ENCODE data around the gene INSC. TPM values are rescaled to one million over a fixed set of nuclear protein-coding genes. Genes with fewer than 3 reads are reported as not detected.
"Not testable (repeated sequence)": the region's sequence is repeated elsewhere in the genome, so short reads cannot be mapped to it uniquely, and the experiment has no call there.

INSC gene, protein sequence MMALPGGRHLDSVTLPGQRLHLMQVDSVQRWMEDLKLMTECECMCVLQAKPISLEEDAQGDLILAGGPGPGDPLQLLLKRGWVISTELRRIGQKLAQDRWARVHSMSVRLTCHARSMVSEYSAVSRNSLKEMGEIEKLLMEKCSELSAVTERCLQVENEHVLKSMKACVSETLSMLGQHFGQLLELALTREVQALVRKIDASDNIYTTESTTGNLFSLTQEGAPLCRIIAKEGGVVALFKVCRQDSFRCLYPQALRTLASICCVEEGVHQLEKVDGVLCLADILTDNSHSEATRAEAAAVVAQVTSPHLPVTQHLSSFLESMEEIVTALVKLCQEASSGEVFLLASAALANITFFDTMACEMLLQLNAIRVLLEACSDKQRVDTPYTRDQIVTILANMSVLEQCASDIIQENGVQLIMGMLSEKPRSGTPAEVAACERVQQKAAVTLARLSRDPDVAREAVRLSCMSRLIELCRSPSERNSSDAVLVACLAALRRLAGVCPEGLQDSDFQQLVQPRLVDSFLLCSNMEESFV
- 1.7 TPM for total RNA-seq

DNA sequence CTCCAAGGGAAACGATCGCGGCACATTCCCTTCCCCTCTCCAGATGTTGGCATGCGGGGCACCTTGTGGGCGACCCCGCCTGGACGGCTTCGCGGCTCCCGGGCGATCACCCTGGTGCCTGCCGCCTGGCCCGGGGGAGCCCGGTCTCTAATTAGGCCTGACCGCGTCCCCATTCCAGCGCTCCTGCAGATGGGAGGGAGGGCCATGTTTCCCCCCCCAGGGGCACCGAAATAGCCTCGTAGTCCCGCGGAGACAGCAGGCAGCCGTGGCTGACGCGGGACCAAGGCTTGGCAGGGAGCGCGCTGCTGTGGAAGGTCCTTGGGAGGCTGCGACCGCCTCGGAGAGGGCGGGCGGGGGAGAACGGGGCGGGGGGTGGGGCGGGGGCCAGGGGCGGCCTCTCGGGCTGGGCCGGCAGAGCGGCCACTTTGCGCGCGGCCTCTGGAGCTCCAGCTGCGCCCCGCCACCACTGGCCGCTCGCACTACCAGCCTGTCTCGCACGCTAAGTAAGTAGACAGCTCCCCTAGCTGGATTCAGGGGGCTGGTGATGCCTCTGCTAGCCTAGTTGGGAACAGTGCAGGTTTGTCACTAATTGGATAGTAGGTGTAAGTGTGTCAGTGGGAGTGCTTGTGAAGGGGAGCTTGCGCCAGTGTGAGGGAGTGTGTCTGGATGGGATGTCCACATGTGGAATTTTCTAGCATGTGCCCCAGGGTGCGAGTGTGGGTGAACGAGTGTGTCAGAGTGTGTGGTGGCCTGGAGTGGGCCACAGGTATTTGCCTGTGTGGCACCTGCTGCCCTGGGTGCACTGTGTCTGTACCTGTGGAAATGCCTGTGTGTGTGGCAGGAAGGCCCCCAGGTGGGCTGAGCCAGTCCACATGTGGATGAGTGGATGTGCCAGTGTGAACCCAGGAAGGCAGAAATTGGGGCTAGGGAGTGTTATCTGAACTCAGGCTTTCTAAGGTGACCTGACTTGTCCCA lies at the start of gene INSC:
TSS of gene INSC (plus strand) at position 423 of the 975 bp plus-strand sequence. CDS start 34,252 bp downstream, outside the sequence.
- no peak for DNase-seq (ENCODE audit: low spot score)

DNA sequence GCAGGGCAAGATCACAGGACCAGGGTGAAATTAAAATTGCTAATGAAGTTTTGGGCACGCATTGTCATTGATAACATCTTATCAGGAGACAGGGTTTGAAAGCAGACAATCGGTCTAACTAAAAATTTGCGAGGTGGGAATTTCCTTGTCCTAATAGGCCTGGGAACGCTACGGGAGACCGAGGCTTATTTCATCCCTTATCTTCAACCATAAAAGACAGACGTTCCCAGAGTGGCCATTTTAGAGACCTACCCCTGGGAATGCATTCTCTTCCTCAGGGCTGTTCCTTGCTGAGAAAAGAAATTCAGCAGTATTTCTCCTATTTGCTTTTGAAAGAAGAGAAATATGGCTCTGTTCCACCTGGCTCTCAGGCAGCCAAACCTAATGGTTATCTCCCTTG lies 45.0 kb upstream of the INSC start:
- DNase-seq (ENCODE audit: low spot score) = not testable (repeated sequence)

DNA sequence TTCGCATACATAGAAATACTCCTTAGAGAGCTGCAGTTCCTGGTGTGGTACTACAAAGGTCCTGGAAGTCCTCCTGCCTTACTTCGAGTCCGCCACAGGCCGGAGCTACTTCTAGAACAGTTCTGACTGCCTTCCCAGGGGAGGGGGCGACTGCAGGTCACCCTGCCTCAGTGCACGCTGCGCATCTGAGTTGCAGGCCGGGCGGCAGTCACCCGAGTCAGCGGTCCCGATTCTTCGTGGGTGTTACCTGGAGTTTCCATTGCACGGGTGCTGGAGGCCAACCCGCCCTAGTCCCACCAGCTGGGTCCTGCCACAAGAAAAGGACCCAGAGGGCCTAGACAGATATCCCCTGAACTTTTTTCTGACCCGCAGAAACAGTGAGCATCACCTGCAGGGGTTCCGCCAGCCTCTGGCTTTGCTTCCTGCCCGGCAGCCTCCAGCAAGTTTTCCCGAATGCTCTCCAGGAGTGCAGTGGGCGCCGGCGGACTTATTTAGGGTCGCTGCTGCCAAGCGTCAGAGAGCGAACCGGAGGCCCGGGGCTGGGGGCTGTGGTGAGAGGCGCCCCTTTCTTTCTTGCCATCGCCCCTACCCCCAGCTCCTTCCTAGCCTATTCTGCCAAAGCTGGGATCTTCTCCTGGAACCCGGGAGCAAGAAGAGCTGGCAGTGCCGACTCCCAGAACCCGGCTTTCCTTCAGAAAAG lies 43.0 kb upstream of the INSC start:
- DNase-seq (ENCODE audit: low spot score) = no peak

DNA sequence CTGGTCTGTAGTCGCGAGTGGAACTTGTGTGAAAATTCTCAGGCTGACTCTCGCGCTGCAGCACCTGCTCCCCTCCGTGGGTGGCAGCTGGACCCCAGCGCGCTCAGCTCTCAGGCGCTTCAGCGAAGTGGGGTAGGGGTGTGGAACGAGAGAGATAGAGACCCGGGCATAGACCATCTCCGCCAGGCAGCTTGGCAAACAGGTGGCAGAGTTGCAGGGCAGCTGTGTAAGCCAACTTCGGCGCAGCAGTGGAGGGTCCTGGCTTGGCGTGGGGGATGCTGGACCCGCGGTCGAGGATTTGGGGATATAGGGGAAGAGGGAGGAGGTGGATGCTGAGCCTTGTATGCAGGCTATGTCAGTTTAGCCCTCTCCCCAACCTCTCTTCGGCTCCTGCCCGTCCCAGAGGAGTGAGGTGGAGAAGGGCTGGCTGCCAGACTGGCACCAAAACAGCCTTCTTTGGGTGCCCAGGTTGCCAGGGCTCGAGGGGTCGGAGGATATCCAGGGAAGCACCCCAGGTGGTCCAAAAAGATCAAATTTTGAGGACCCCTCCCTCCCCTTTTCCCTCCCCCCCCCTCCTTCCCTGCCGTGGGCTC lies 42.1 kb upstream of the INSC start:
- no peak for DNase-seq (ENCODE audit: low spot score)

DNA sequence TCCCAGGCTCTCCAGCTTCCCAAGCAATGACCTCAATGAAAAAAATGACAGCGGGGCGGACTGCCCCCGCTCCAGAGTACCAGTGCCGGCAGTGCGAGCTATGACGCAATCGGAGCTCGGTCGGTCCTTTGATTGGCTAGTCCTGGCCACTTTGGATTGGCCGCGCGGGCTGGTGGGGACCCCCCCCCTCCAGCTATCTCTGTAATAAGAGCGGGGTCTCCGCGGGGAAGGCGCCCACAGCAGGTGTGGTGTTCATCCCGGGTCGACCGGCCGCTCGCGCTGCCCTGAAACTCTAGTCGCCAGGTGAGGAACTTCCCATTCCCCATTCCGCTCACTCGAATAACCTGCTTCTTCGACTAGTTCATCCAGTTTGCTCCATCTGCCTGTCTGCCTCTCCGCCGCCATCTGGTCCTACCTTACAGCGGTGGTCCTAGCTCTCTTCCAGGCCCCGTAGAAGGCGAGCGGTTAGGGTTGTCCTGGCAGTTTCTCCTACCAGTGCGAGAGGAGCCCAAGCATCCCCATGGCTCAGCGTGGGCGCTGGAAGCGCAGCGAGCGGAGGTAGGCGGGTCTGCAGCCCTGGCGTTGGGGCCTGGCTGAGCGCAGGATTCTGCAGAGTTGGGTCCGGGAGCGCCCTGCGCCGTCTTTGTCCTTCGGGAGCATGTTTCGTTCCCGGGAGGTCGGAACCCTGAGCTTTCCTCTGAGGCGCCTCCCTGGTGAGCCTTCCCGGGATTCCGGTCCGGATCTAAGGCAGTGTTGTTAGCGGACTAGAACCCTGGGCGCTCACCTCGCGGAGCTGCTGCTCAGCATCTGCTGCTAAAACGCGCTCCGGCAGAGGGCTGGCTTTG lies 41.1 kb upstream of the INSC start, which contains the start of gene CALCB:
TSS of gene CALCB (plus strand) at position 233 of the 845 bp plus-strand sequence. CDS start 1,126 bp downstream, outside the sequence.
- DNase-seq (ENCODE audit: low spot score) = no peak

DNA sequence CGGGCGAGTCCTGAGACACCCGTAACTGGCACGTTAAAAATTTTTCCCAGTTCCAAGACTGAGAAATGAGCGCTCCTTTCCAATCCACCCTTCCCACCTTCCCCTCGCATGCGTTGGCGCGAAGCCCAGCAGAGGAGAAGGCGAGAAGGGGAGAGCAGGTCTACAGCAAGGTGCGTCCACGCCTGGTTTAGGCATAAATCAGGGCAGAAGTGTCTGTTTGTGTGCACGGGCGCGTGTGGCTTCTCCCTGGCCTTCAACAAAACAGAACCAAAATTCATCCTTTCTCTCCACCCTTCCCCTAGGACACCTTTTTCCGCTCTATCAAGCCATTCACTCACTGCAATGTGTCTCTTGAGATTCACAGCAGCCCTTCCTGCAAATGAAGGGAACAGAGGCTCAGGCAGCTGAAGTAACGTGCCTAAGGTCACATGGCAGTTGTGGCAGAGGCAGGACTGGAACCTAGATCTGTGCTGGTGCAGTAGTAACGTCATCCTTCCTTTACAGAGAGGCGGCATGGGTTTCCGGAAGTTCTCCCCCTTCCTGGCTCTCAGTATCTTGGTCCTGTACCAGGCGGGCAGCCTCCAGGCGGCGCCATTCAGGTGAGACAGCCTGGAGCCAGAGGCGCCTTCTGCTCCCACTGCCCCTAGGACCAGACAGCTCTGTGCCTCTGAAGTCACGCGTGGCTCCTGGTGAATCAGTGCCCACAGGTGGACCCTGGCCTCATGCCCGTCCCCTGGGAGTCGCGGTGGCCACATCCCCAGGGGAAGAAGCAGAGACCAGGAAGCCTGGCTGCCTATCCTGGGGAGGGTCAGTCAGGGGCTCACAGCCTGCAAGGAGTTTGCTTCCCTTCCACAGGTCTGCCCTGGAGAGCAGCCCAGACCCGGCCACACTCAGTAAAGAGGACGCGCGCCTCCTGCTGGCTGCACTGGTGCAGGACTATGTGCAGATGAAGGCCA lies 40.2 kb upstream of the INSC start:
- DNase-seq (ENCODE audit: low spot score) = peak; percentile 89

DNA sequence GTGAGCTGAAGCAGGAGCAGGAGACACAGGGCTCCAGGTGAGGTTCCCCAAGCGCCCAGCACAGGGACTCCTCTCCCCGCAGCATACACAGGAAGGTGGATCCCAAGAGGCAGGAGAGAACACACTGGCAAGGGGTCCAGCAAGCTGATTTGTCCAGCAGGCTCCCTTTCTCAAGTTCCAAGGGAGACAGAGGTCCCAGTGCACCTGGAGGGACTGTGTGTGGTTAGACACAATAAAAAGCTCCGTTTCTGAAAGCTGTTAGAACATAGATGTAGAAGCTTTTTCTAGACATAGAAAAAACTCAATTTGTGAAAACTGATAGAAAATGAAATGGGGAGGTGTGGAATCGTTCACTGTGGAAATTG lies 39.6 kb upstream of the INSC start:
- DNase-seq (ENCODE audit: low spot score) = no peak

DNA sequence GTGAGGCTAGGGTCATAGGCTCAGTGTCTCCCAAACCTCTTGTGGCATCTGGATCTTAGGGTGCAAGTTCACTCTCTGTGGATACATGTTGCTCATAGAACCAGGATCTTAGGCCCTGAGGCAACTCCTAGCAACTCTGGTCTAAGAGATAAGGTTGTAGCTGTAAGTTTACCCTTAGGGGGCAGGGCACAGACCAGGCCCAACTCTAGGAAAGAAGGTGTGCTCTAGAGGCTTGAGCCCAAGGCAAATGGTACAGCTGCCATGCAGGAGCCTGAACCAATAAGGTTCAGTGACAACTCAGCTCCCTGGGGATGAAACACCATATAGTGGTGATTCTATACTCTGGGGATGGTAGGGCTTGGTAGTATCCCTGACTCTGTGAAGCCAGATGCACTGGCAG lies 23.5 kb upstream of the INSC start:
- DNase-seq (ENCODE audit: low spot score) = no peak

DNA sequence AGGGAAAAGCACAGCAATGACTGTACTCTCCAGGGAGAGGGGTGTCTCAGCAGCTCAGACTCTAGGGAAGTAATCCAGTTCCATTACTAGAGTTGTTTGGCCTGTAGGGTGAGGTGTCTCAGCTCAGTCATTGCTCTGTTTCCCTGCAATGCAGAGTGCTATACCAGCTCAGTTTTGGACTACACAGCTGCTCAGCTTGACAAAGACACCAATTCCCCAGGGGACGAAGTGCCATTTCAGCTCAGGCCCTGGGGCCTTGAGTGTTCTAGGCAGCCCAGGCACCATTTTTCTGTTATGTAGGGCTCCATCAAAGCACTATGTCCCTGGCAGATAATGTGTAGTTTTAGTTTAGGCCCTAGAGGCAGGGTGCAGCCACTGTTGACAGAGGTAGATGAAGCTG lies 23.1 kb upstream of the INSC start:
- DNase-seq (ENCODE audit: low spot score) = no peak

DNA sequence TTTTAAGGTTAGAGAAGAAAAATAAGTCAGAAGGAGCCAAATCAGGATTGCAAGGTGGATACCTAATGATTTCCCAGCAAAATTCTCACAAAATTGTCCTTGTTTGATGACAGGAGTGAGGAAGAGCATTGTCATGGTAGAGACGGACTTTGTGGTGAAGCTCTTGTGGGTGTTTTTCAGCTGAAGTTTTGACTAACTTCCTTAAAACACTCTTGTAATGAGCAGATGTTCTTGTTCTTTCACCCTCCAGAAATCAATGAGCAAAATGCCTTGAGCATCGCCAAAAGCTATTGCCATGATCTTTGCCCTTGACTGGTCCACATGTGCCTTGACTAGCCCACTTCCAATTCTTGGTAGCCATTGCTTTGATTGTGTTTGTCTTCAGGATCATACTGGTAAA lies 21.3 kb upstream of the INSC start:
- DNase-seq (ENCODE audit: low spot score) = no peak

DNA sequence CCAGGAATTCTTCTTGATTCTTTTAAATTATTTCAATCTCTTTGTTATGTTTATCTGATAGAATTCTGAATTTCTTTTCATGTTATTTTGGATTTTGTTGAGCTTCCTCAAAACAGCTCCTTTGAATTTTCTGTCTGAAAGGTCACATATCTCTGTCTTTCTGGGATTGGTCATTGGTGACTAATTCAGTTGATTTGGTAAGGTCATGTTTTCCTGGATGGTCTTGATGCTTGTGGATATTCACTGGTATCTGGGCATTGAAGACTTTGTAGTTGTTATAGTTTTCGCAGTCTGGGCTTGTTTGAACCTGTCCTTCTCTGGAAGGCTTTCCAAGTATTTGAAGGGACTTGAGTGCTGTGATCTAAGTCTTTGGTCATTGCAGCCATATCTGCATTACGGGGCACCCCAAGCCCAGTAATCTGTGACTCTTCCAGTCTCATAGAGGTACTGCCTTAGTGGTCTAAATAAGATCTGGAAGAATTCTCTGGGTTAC lies 18.9 kb upstream of the INSC start:
- no peak for DNase-seq (ENCODE audit: low spot score)

DNA sequence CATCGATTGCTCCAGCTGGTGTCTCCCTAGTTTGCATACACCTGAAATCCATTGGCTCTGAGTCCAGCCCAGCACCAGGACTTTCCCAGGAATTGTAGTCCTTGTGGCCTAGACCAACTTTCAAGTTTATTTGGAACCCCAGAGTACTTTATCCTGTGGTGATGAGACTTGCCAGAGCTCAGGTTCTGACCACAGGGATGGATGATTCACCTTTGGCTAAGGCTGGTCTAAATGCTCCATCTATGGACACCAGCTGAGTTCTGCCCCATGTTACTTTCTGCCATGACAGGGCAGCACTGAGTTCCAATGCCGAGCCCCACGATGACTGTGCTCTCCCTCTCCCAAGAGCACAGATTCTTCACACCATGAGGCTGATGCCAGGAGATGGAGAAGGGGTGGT lies 17.3 kb upstream of the INSC start:
- no peak for DNase-seq (ENCODE audit: low spot score)

DNA sequence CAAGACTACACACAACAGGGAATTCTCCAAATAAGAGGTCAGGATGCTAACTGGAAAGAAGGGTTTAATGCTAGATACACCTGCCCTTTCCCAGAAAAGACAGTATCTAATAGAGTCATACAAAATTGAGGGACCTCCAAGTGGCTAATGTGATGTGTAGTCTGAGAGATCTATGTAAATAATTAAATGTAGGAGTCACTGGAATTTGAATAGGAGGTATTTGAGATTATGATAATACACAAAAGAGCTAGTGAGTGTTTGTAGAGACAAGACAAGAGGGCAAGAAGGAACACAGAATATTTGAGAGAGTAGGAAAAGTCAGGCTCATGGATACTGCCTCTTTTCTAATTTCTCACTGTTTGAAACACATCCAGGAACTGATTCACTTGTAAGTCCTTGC lies 15.5 kb upstream of the INSC start:
- no peak for DNase-seq (ENCODE audit: low spot score)

DNA sequence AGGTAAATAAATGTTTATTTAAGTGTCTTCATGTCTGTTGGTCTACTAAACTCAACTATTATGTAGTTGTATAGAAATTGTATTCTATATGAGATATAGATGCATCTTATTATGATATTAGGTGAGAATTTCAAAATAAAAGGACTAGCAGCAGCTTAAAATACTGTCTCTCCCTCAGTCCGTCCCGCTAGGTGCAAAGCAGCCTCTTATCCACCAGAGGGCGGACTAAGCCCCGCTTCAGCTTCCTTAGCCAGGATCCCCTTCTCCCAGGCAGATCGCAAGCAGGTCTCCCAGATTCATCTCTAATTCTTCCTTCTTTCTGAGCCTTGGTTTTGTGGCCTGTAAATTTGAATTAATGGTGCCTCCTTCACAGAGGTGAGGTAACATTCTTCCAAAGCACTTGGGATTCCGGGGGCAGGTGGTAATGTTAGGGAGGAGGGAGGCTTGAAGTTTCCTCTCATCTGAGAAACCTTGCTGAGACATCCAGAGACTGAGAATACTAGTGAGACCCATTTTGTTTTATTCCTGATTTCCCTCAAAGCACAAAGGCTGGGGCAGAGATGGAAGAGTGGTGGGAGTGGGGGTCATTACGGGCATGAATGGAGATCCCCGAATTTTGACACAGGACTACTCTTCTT lies 13.5 kb upstream of the INSC start:
- peak; percentile 71 for DNase-seq (ENCODE audit: low spot score)

DNA sequence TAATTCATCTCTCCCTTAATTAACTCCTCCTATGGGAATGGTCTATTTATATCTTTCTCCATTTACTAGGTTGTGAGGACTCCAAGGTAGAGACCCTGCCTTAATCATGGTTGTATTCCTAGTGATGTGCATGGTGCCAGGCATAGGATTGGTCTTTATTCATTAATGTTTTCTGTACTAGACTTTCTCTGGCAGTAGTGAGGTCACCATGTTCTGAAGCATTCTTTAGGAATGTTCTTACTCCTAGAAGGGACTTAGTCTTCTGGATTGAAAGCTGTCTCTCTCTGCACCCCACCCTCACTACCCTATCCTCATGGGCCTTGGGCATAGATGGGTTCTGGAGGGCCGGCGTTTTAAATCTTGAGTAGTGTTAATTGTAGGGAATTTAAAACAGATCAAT lies 10.6 kb upstream of the INSC start:
- no peak for DNase-seq (ENCODE audit: low spot score)

DNA sequence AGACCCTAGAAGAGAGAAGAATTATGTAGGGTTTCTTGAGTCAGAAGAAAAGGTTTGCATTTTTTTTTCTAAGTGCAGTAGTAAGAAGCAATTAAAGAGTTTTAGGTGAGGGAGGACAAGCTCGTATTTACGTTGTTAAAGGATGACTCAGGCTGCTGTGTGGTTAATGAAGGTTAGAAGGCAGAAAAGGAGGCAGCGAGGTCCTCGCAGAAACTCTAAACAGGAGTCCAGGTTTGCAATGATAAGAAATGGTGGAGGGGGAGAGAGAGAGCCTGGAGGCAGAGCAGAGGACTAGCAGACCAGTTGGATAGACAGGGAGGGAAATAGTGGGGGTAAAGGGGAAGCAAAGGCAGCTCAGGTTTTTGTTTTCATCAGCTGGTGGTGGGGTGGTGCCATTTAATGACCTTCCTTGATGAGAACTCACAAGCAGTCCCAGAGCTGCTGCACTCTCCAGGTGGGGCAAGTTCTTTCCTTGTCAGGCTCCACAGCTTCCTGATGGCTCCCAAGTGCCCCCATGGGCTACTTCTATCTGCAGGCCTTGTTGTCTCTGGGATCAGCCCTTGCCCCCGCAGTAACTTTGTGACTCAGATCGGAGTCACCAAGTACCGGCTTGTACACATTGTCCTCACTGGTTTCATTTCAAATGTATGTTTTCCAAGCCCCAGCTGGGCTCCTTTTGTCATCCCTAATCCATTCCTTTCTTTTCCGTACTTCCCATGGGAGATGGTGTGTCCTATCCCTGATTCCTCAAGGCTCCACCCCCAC lies 8.3 kb upstream of the INSC start:
- DNase-seq (ENCODE audit: low spot score) = no peak

DNA sequence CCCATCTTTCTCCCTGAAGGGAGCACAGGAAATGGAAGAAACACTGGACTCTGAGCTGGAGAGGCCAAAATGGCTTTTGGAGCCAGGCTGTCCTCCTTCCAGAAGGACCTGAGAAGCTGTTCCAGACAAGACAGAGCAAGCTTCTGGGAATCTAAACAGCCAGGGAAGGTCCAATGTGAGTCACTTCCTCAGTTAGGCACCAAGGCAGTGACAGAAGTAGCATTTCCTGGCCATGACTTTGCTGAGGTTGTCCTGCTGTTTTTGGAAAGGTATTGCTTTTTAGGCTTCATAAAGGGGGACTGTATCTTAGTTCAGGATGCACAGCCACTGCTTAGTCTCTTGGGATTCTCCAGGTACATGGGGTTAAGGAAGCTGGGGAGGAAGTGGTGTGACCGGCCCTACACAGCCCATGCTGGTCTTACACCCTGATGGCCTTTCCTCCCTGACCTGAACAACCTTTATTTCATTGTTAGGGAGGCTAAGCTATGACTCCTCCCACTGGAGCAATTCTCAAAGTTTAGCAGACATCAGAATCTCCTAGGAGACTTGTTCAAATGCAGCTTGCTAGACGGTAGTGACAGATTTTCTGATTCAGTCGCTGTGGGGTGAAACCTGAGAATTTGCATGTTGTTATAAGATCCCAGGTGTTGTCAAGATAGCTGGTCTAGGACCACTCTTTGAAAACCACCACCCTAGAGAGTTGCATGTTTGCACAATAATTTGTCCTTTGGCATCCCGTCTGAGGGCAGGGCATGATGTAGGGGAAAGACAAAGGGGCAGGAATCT lies 6.8 kb upstream of the INSC start:
- no peak for DNase-seq (ENCODE audit: low spot score)

Data from ureter (tissue), 1 donor.